ENCODE measurements around the gene CMKLR1. TPM values are rescaled to one million over a fixed set of nuclear protein-coding genes. Genes with fewer than 3 reads are reported as not detected.

Gene CMKLR1
- total RNA-seq, 2 donors from 2014 or later = not detected

GRCh38 chr12:108341356-108341755 lies 2.2 kb upstream of the CMKLR1 start:
- Histone ChIP-seq H3K36me3 (ENCODE audit: control insufficient read depth, insufficient read depth, low read length) (no peaks in the 10 kb centered on the region), H3K9me3 (ENCODE audit: control insufficient read depth, low read length) (no peaks in the 10 kb centered on the region), H3K9ac (ENCODE audit: extremely low read depth, low read length, poor library complexity, severe bottlenecking) (no peak overlapping the region), H3K27ac (ENCODE audit: low read depth, low read length) (no peak overlapping the region), H3K4me1 (ENCODE audit: control insufficient read depth, insufficient read depth, low read length) (no peaks in the 10 kb centered on the region), H3K27me3 (ENCODE audit: control insufficient read depth, insufficient read depth, low read length, poor library complexity, severe bottlenecking) (no peaks in the 10 kb centered on the region), H3K4me3 (ENCODE audit: low read length) (no peak overlapping the region)
- H3K4me1 Mint-ChIP-seq = peaks cover 7% of the 10 kb centered on the region
- no peaks in the 10 kb centered on the region for H3K36me3 Mint-ChIP-seq (ENCODE audit: low read depth)
- no peak overlapping the region for H3K4me3 Mint-ChIP-seq
- no peak for TF ChIP-seq CTCF (conservative IDR thresholded peaks at IDR 0.05)
- no peak for DNase-seq
- H3K27me3 Mint-ChIP-seq (ENCODE audit: insufficient read depth) = no peaks in the 10 kb centered on the region
- H3K9me3 Mint-ChIP-seq = peaks cover 6% of the 10 kb centered on the region
- 80% methylated on average over 3 of the region's 3 CpGs; no CpG with 5 or more reads in 1 of the 2 experiments for WGBS, 2 experiments (ENCODE audit: insufficient coverage in 1 of 2, insufficient read length in 1 of 2)
- no peak overlapping the region for H3K27ac Mint-ChIP-seq

GRCh38 chr12:108340037-108340436 lies 926 bp upstream of the CMKLR1 start:
- Mint-ChIP-seq H3K36me3 (ENCODE audit: low read depth) (no peaks in the 10 kb centered on the region), H3K4me3 (no peak overlapping the region), H3K27me3 (ENCODE audit: insufficient read depth) (no peaks in the 10 kb centered on the region), H3K4me1 (peaks cover 7% of the 10 kb centered on the region), H3K27ac (no peak overlapping the region), H3K9me3 (peaks cover 6% of the 10 kb centered on the region)
- no peak for TF ChIP-seq CTCF (conservative IDR thresholded peaks at IDR 0.05)
- H3K36me3 ChIP-seq (ENCODE audit: control insufficient read depth, insufficient read depth, low read length) = no peaks in the 10 kb centered on the region
- WGBS, 2 experiments (ENCODE audit: insufficient coverage in 1 of 2, insufficient read length in 1 of 2) = 93 to 95% methylated on average over 7 to 10 of the region's 10 CpGs
- H3K9me3 ChIP-seq (ENCODE audit: control insufficient read depth, low read length) = peaks cover 5% of the 10 kb centered on the region
- DNase-seq = no peak
- no peaks in the 10 kb centered on the region for H3K27me3 ChIP-seq (ENCODE audit: control insufficient read depth, insufficient read depth, low read length, poor library complexity, severe bottlenecking)
- H3K4me1 ChIP-seq (ENCODE audit: control insufficient read depth, insufficient read depth, low read length) = no peaks in the 10 kb centered on the region
- H3K27ac ChIP-seq (ENCODE audit: low read depth, low read length) = no peak overlapping the region
- H3K9ac ChIP-seq (ENCODE audit: extremely low read depth, low read length, poor library complexity, severe bottlenecking) = no peak overlapping the region
- H3K4me3 ChIP-seq (ENCODE audit: low read length) = no peak overlapping the region

- no peaks in the 10 kb centered on the region for H3K9me3 Mint-ChIP-seq
- Histone ChIP-seq H3K9me3 (ENCODE audit: control insufficient read depth, low read length) (peaks cover 5% of the 10 kb centered on the region), H3K27ac (ENCODE audit: low read depth, low read length) (no peak overlapping the region), H3K4me1 (ENCODE audit: control insufficient read depth, insufficient read depth, low read length) (no peaks in the 10 kb centered on the region), H3K36me3 (ENCODE audit: control insufficient read depth, insufficient read depth, low read length) (no peaks in the 10 kb centered on the region), H3K9ac (ENCODE audit: extremely low read depth, low read length, poor library complexity, severe bottlenecking) (no peak overlapping the region), H3K27me3 (ENCODE audit: control insufficient read depth, insufficient read depth, low read length, poor library complexity, severe bottlenecking) (no peaks in the 10 kb centered on the region), H3K4me3 (ENCODE audit: low read length) (no peak overlapping the region)
- H3K4me1 Mint-ChIP-seq = peaks cover 14% of the 10 kb centered on the region
- peak; percentile 77 for TF ChIP-seq CTCF (conservative IDR thresholded peaks at IDR 0.05)
- 68 to 77% methylated on average over 6 to 9 of the region's 9 CpGs for WGBS, 2 experiments (ENCODE audit: insufficient coverage in 1 of 2, insufficient read length in 1 of 2)
- H3K27ac Mint-ChIP-seq = no peak overlapping the region
- no peak overlapping the region for H3K4me3 Mint-ChIP-seq
- peak; percentile 88 for DNase-seq
- H3K36me3 Mint-ChIP-seq (ENCODE audit: low read depth) = no peaks in the 10 kb centered on the region
- H3K27me3 Mint-ChIP-seq (ENCODE audit: insufficient read depth) = no peaks in the 10 kb centered on the region
These were observed 1.6 kb downstream of the CMKLR1 start for GRCh38 chr12:108337235-108338223.
